Activated CD4-positive, alpha-beta T cell treated with anti-CD3 and anti-CD28 coated beads, Interleukin-10, Interleukin-2, amounts not matched to agents 100 ng/mL and 50 ng/mL, durations not matched to agents 16 hours and 8 hours (primary cell): Measurements from ENCODE around the gene NRBP1.
"Not testable (repeated sequence)": the region's sequence is repeated elsewhere in the genome, so short reads cannot be mapped to it uniquely, and the experiment has no call there.

Experiments used
- DNase-seq: peaks from one replicate; pipeline ENCODE4 v3.0.0-alpha.2; 2020

NRBP1 gene

DNA sequence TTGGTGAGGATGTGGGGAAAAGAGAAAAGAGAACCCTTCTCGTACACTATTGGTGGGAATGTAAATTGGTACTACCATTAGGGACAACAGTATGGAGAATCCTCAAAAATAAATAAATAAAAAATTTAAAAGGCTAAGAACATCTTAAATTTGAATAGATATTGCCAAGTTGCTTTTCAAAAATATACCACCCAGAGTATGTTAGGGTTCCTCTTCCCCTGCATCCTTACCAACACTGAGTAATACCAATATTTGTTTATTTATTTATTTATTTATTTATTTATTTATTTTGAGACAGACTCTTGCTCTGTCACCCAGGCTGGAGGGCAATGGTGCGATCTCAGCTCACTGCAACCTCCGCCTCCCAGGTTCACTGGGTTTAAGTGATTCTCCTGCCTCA is 5.5 kb upstream of the NRBP1 start:
- DNase-seq = no peak

- DNase-seq = not testable (repeated sequence)
These were observed 3.4 kb upstream of the NRBP1 start for GRCh38 chr2:27425039-27425438.

DNA sequence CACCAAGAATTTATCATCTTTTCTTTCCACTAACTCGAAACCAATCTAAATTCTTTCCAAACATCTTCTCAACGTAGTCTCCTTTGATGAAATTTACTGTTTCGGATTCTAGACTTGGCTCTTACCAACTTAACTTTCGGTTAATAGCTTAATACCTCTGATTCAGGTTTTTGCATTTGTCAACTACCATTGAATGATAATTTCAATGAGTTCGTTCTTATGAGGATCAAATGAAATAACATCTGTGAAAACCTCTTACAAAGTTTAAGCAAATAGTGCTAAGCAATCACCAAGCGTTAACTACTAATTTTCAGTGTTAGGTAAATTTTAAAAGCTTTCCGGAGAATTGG is 593 bp upstream of the NRBP1 start:
- no peak for DNase-seq

DNA sequence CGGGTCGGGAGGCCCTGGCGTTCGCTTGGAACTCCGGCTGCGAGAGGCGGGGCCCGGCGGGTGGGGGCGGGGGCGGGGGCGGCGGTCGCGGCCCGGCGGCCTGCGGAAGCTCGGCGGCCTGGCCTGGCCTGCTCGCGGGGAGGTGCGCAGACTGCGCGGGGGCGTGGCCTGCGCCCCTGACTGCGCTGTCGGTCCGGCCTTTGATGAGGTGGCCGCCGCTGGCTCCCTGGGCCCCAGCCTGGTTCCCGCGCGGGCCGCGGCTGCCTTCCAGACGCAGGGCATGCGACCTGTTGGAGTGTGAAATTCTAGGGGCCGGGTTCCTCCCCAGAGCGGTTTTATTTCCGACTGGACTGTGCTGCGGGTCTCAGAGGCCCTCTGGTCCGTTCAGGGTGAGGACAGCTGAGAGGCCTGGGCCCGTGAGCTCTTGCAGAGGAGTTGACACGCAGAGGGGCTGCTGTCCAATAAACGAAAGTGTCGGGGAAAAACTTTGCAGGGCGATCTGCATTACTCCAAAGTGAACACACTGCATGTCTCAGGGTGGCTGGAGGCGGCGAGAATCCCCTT is 629 bp downstream of the NRBP1 start:
- peak; percentile 90 for DNase-seq

GRCh38 chr2:27431395-27431794 is 3.0 kb downstream of the NRBP1 start:
- DNase-seq = peak; percentile 71

DNA sequence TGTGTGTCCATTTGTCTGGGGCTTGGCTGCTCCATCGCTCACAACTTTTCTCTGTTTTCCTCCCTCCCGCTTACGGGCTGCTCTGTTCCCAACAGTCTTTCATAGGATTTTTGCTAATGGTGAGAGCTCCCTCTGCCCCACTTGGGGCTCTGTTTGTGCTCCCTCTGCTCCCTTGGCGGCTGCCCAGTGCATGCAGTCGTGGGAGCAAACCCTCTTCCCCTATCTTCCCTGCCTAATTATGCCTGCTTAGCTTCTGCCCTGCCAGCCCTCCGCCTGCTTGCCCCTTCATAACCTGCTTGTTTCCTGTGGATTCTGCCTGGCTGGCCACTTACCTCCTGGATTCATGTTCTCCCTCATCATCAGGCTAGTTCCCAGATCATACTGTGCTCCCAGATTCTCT is 7.2 kb downstream of the NRBP1 start:
- no peak for DNase-seq

DNA sequence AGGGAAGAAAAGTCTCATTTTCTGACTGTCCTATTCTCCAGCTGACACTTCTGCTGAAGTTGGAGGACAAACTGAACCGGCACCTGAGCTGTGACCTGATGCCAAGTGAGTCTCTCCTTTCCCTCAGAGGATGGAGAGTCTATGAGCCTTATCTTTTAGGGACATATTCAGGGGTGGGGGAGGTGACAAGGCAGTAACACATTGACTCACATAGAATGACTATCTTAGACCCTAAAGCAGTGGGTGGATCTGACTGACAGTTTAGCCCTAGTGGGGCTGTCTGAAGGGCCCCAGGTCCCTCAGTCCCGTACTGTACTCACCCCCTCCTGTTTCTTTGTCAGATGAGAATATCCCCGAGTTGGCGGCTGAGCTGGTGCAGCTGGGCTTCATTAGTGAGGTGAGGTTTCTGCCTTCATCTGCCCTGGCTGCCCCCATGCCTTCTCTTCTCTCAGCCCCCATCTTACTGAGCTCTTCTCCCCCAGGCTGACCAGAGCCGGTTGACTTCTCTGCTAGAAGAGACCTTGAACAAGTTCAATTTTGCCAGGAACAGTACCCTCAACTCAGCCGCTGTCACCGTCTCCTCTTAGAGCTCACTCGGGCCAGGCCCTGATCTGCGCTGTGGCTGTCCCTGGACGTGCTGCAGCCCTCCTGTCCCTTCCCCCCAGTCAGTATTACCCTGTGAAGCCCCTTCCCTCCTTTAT is 12.9 kb downstream of the NRBP1 start:
- DNase-seq = no peak

- DNase-seq = peak; percentile 22
These were observed 13.8 kb downstream of the NRBP1 start, which contains the start of gene KRTCAP3 for GRCh38 chr2:27441958-27442919. TSS of gene KRTCAP3 (plus strand) at chr2:27442381. CDS start at chr2:27442413, 32 bp downstream.

GRCh38 chr2:27442920-27443282 is 14.5 kb downstream of the NRBP1 start:
- no peak for DNase-seq

DNA sequence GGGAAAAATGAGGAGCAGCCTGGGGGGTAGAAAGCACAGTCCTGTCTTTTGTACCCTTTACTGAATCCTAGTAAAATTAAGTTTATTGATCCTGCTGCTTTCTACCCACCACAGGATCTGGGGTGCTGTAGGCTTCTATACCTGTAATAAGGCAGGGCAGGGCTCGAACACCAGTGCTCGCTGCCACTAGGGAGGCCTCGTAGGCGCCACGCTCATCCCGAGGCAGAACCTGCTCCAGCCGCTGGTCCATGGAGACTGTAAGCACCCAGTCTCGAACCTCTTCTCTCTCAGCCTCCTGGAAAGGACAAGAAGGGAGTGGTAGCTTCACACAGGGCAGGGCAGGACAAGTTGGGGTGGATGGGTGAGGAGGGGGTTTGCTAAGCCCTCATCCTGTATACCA is 16.7 kb downstream of the NRBP1 start:
- DNase-seq = no peak

DNA sequence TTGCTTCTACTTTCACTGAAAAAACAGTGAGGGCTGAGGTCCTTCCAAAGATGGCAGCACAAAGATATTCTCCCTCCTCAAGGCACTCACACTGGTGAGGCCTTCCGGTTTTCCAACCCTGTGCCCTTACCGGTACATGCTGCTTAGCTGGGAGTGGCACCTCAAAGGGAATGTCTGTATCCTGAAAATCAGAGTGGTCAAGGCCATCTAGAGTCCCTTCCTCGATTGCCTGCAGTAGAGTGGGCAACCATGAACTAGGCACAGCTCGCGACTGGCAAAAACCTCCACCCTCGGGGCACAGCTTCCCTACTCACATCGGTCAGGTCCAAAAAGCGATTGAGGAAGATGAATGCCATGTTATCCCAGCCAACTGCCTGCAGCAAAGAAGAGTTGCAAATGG is 17.2 kb downstream of the NRBP1 start:
- DNase-seq = no peak

- DNase-seq = peak; percentile 18
These were observed 17.6 kb downstream of the NRBP1 start for GRCh38 chr2:27446057-27446456.

DNA sequence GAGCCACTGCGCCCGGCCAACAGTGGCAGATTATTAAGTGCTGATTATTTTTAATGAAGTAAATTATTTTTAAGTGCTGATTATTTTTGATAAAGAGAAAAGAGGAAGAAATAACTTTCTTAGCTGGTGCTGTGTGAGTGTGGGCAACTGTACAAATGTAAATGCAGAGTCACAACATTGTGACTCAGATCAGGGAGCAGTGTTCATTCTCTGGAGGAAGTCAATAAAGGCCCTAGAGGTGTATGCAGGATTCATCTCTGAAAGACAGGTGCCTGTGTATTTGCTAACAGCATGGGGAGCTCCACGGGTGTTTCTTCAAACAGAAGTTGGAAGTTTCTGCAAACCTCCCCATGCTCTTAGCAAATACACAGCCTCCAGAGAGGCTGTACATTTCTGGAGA is 19.9 kb downstream of the NRBP1 start:
- DNase-seq = no peak

GRCh38 chr2:27451095-27451494 is 22.7 kb downstream of the NRBP1 start:
- peak; percentile 45 for DNase-seq

- no peak for DNase-seq
These were observed 25.5 kb downstream of the NRBP1 start for GRCh38 chr2:27453968-27454367.

- no peak for DNase-seq
These were observed 32.7 kb downstream of the NRBP1 start for GRCh38 chr2:27461118-27461517.

- DNase-seq = no peak
These were observed 36.0 kb downstream of the NRBP1 start for GRCh38 chr2:27464443-27464842.

GRCh38 chr2:27471961-27472360 is 43.5 kb downstream of the NRBP1 start:
- DNase-seq = no peak

DNA sequence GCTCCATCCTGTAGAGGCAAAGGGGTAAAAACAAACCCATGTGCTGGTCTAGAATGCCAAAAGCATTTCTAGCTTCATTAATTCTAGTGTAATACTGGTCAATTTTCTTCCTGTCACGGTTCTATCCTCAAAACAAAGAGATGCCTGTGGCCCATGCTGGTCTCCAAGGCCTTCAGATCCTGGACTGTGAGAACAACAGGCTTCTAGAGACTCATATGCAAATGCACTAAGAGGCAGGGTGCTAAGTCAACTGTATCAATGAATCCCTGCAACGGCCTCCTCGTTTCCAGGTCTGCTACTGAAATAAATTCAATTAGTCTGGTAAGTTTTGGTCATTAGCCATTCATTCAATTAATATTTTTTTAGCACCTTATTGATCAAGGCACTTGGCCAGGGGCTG is 57.1 kb downstream of the NRBP1 start:
- DNase-seq = no peak

- DNase-seq = no peak
These were observed 60.7 kb downstream of the NRBP1 start for GRCh38 chr2:27489118-27489497.

DNA sequence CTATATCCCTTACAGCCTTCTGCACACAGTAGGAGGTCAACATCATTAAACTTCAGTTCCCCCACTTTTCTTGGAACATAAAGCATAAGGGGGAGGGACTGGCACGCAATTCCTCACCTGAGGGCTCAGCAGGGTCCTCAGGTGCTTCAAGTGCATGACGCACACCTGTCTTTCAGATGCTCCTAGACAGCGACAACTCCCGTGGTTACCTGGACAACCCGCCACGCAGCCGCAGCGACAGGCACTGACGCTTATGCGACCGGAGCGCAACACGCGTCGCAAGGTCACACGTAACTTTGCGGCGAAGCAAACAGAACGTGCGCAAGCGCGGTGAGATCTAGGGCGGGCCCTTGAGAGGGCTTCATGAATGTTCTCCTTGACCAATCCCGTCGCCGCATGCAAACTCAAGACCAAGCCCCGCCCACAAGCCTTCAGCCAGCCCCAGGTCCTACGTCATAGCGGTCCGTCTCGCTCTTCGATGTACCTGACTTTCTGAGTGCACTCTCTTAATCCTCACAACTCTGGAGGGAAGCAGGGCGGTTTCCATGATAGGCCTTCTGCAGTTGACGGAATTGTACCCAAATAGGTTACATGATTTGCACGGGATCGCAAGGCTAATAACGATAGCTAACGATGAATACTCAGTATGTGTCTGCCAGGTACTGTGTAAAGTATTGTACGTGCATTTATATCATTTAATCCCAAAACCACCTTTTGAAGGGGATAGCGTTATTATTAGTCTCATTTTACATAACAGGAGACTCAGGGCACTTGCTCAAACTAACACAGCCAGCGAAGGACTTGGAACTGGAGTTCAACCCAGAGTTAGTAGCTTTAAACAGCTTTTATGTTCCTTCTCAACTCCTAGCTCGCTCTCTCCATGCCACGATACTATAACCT is 61.3 kb downstream of the NRBP1 start, which contains the start of gene IFT172:
IFT172 (minus strand) TSS at position 246 of the 900 bp plus-strand sequence; CDS start at position 156, 90 bp downstream.
- peak; percentile 99 for DNase-seq
